AG09309 (cell line): Measurements from ENCODE around the gene RTL1.

Experiments
- DNase-seq: peaks from one replicate; pipeline ENCODE4 v3.0.0-alpha.2; 2010; ENCODE audit warnings: low read depth
- H3K4me3 ChIP-seq: 2 replicates; pipeline ENCODE4 v1.5.1; 2011; ENCODE audit warnings: mild to moderate bottlenecking, low read depth, low read length, moderate library complexity; ENCODE audit not compliant: control insufficient read depth
- TF ChIP-seq, protein P1 (sequence below): IDR thresholded peaks from 2 replicates; pipeline ENCODE4 v1.5.1; 2011; ENCODE audit warnings: mild to moderate bottlenecking, low read depth, low read length, inconsistent platforms; ENCODE audit not compliant: insufficient read depth, control insufficient read depth; ENCODE audit errors: missing control alignments

The RTL1 gene

DNA sequence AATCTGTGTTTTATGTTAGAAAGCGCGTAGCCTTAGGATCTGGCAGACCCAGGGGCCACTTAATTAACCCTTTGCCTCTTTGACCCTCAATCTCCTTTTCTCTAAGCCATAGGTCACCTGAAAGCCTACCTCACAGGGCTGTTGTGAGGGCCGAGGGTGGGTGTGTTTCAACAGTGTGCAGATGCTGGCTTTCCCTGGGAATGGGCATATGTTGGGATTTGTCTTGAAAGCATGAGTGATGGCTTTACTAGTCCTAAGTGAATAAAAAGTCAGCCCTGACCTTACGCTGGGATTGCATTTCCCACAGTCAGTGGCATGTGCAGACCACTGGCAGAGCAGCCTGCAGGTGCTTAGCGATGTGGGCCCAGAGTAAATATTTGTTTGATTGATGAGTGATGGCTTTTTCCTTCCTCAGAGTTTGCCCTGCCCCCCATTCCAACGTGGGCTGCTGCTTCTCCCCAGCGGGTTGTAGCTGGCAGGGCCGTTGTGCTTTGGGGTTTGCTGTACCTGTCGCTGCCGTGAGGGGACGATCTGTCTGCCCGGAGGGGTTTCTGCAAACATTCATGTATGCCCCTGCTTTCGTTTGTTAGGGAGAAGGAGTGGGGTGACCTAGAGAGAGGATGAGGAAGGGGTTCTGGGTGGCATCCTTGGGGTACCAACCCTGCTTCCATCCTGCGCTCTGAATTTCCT is 46.1 kb downstream of the RTL1 start:
- TF ChIP-seq, protein P1, sequence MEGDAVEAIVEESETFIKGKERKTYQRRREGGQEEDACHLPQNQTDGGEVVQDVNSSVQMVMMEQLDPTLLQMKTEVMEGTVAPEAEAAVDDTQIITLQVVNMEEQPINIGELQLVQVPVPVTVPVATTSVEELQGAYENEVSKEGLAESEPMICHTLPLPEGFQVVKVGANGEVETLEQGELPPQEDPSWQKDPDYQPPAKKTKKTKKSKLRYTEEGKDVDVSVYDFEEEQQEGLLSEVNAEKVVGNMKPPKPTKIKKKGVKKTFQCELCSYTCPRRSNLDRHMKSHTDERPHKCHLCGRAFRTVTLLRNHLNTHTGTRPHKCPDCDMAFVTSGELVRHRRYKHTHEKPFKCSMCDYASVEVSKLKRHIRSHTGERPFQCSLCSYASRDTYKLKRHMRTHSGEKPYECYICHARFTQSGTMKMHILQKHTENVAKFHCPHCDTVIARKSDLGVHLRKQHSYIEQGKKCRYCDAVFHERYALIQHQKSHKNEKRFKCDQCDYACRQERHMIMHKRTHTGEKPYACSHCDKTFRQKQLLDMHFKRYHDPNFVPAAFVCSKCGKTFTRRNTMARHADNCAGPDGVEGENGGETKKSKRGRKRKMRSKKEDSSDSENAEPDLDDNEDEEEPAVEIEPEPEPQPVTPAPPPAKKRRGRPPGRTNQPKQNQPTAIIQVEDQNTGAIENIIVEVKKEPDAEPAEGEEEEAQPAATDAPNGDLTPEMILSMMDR: no peak
- H3K4me3 ChIP-seq: no peak overlapping the region
- no peak for DNase-seq

DNA sequence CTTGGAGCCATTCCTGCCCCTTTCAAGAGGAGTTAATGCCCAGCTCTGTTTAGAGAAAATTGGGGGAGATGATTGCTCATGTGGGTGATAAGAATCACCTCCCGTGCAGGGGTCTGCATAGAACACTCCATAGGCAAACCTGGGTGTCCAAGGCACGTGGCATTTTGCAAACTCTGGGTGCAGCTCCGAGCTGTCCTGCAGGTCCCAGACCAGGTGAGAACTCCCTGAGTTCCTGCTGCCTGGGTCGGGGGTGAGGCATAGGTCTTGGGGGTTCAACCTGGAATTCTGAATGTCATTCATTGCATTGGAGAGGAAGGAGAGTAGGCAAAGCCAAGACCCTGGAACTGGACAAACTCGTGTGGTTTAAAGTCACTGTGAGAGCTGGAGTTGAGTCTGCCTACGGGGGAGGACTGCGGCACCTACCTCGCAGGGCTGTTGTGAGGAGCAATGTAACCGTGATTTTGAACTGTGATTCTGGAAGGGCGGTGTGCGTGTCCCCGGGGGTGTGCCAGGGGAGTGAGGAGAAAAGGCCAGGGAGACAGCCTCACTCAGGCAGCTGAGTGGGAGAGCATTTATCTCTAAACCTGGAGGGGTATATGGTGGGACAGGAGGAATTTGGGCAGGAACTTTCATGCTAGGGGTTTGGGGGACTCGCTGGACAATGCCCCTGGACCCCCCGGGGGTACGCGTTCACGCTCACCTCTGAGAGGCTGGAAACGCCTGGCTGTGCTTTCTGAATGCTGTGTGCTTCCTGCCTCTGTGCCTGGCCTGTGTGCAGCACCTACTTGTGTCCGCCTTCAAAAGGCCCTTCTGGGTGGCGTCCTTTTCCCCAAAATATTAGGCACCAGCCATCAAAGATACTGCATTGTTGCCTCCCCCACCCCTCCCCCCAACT is 47.2 kb downstream of the RTL1 start:
- no peak overlapping the region for H3K4me3 ChIP-seq
- TF ChIP-seq, protein P1: no peak
- no peak for DNase-seq

DNA sequence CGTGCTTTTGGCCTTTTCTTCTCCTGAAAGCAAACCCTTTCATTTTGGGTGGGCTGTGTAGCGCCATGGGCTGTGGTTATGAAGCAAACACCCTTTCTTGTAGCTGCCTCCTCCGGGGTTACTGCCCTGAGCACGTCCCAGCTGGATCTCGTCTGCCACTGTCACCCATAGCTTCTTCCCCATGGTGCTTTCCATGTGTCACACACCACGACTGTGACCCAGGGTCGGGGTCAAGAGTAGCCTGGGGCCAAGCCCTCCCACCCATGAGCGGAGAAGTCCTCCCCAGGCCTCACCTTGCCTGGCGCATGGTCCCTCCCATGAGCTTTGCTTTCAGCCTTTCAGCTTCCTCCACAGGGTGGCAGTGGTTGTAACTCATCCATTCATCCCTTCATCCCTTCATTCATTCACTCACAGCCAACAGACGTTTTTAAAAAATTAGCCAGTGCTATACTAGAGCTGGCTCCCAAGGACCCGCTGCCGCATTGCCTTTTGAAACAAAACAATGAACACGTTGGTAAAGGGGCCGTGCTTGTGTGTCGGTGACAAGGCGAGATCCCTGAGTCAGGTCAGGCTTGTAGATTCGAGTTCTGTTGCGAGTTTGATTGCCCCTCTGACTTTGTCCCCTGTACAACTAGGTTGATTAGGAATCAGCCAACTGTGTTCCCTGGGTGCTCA is 48.1 kb downstream of the RTL1 start:
- TF ChIP-seq, protein P1: no peak
- H3K4me3 ChIP-seq: no peak overlapping the region
- DNase-seq: no peak

DNA sequence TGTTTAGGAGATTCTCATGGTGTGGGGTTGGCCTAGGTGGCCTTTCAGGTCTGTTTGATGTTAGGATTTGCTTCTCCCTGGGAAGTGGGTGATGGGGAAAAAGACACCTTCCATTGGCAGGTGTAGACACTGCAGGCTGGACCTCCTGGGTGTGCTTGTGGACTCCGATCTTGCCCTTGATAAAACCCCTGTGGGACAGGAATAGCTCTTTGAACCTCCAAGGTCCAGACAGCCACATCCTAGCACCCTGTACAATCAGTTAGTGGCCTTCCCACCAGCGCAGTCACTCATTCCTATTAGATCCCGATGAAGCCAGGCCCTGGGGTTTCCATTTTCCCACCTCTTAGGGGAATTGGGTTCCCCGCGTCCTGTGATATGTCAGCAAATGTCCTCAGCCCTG is 49.1 kb downstream of the RTL1 start:
- no peak overlapping the region for H3K4me3 ChIP-seq
- DNase-seq: no peak
- TF ChIP-seq, protein P1: no peak

DNA sequence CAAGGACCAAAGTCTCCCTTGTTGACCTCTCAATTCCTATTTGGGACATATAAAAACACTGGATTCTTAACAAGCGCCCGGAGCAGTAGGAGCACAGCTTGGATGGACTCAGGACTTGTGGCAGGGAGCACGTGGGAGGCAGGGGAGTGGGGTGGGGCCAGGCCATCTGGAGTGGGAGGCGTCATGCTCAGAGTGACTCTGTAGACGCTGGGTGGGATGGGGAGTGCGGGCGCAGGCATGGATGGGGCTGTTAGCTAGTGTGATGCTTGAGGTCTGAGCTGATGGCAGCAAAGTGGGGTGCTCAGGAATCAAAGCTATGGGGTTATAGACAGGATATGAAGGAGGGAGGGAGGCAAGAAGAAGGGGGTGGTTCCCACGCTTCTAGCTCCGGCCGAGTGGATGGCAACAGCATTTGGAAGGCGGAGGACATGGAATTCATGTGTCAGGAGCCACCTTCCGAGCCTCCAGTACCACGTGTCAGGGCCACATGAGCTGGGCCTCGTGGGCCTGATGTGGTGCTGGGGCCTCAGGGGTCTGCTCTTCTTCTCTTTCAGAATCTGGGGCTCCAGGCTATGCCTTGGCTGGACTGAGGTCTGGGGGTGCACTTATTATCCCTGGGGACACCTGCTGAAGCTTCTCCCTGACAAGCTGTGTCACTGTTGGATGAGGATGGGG is 51.4 kb downstream of the RTL1 start:
- no peak for DNase-seq
- TF ChIP-seq, protein P1: no peak
- no peak overlapping the region for H3K4me3 ChIP-seq

DNA sequence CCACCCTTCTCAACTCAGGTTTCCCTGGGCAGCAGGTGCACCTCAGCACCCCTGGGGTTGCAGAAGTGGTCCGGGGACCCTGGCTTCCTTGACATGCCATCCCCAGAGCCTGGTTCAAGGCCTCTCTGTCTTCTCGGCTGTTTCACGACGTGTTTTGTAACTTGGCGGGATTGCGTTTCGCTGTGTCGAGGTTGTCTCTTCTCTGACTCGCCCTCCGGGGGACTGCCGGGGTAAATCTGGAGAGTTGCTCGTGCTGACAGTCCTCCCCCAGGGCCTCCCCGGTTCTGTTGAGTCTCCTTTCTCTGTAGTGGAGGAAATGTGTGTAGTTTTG is 52.0 kb downstream of the RTL1 start:
- H3K4me3 ChIP-seq: no peak overlapping the region
- TF ChIP-seq, protein P1: no peak
- no peak for DNase-seq
